Panc1 (cell line): Measurements from ENCODE around the gene APOBEC2. TPM values are rescaled to one million over a fixed set of nuclear protein-coding genes. Genes with fewer than 3 reads are reported as not detected.

Experiments used
- ATAC-seq: fragments of 200-7000 bp; cut with Tn5 transposase; 2 replicates; pipeline ENCODE4 v1.9.1; 2020; ENCODE audit warnings: mild to moderate bottlenecking, moderate library complexity
- BruUV-seq: library from RNA; stranded (reverse); fragments of 400-500 nt; replicated peaks from 2 replicates; lab custom pipeline; 2021; lab: Mats Ljungman, UMichigan
- CTCF ChIA-PET: fragments of 300-600 bp; sonication (Branson Sonifier 250); formaldehyde crosslinking; loops from one replicate; lab custom pipeline; 2022; ENCODE audit warnings: antibody characterized with exemption; lab: Charles Lee
- POLR2A ChIA-PET: fragments of 300-600 bp; sonication (Branson Sonifier 250); formaldehyde crosslinking; loops from one replicate; lab custom pipeline; 2022; ENCODE audit warnings: antibody characterized with exemption; lab: Charles Lee
- DNase-seq: peaks from one replicate; pipeline ENCODE4 v3.0.0-alpha.2; 2010; ENCODE audit warnings: low read depth, low spot score
- H3K27ac ChIP-seq: 2 replicates; pipeline ENCODE4 v1.5.1; 2011; ENCODE audit warnings: mild to moderate bottlenecking, low read length, inconsistent platforms
- H3K27me3 ChIP-seq: fragments of 200-500 bp; sonication (Bioruptor generic); 2 replicates; pipeline ENCODE4 v1.6.0; 2014; ENCODE audit warnings: low read length, inconsistent platforms; ENCODE audit not compliant: control insufficient read depth, insufficient read depth
- H3K36me3 ChIP-seq: fragments of 200-500 bp; sonication (Bioruptor generic); 2 replicates; pipeline ENCODE4 v1.5.1; 2014; ENCODE audit warnings: inconsistent platforms, mild to moderate bottlenecking, low read length, moderate library complexity; ENCODE audit not compliant: control insufficient read depth, insufficient read depth
- H3K4me1 ChIP-seq: 2 replicates; pipeline ENCODE4 v1.5.1; 2011; ENCODE audit warnings: inconsistent platforms, mild to moderate bottlenecking, low read length, moderate library complexity; ENCODE audit not compliant: control insufficient read depth, insufficient read depth
- H3K4me3 ChIP-seq, 2 experiments: 2 replicates each; pipeline ENCODE4 v1.5.1; 2011 to 2012; ENCODE audit warnings: low read depth in 2 of 2, low read length in 2 of 2, mild to moderate bottlenecking in 2 of 2, inconsistent platforms in 1 of 2, moderate library complexity in 1 of 2
- H3K9me3 ChIP-seq: fragments of 200-500 bp; sonication (Bioruptor generic); 2 replicates; pipeline ENCODE4 v1.5.1; 2014; ENCODE audit warnings: low read depth, mild to moderate bottlenecking, inconsistent platforms, low read length, moderate library complexity; ENCODE audit not compliant: control insufficient read depth, insufficient read depth
- CTCF ChIP-seq: fragments of 450-650 bp; IDR thresholded peaks from 2 replicates; pipeline ENCODE4 v1.5.1; 2017; ENCODE audit warnings: mild to moderate bottlenecking
- POLR2AphosphoS5 ChIP-seq: IDR thresholded peaks from 2 replicates; pipeline ENCODE4 v1.6.1; 2012; ENCODE audit warnings: mild to moderate bottlenecking, low read depth, low read length, moderate library complexity
- REST ChIP-seq, 2 experiments: IDR thresholded peaks; 2 replicates each; pipeline ENCODE4 v1.6.1; 2011 to 2012; ENCODE audit warnings: low read depth in 2 of 2, control low read depth in 1 of 2, low read length in 1 of 2, mild to moderate bottlenecking in 1 of 2, moderate library complexity in 1 of 2; ENCODE audit not compliant: insufficient read depth in 1 of 2
- SIN3A ChIP-seq: IDR thresholded peaks from 2 replicates; pipeline ENCODE4 v1.6.1; 2012; ENCODE audit warnings: low read depth, mild to moderate bottlenecking, low read length, moderate library complexity, borderline replicate concordance; ENCODE audit not compliant: insufficient read depth
- TCF7L2 ChIP-seq: IDR thresholded peaks from 2 replicates; pipeline ENCODE4 v1.6.1; 2011; ENCODE audit warnings: mild to moderate bottlenecking, low read depth, low read length, inconsistent platforms
- in situ Hi-C: cut with HindIII; loops from 2 replicates; pipeline ENCODE4 v1.10.0; 2016; ENCODE audit warnings: low sequenced_read_pairs, low pct_unique_long_range_greater_than_20kb
- intact Hi-C: fragments of 100-400 bp; cut with micrococcal nuclease; formaldehyde crosslinking; loops from one replicate; pipeline ENCODE4 v1.10.0; 2022; ENCODE audit not compliant: unreplicated experiment
- total RNA-seq: library from RNA; stranded (reverse); gene quantifications from one replicate; pipeline ENCODE4 v1.2.1, GENCODE V29; 2021; ENCODE audit not compliant: unreplicated experiment

Gene APOBEC2
- total RNA-seq, 1 experiment from 2014 or later, result not detected

GRCh38 chr6:41036186-41036585 lies 16.8 kb upstream of the APOBEC2 start:
- no peak for ATAC-seq
- POLR2A ChIA-PET, result interaction anchor here (0.7 kb wide), 1 partner anchor 135 kb away, joined by 3 read pairs; no protein-coding TSS in a partner anchor

DNA sequence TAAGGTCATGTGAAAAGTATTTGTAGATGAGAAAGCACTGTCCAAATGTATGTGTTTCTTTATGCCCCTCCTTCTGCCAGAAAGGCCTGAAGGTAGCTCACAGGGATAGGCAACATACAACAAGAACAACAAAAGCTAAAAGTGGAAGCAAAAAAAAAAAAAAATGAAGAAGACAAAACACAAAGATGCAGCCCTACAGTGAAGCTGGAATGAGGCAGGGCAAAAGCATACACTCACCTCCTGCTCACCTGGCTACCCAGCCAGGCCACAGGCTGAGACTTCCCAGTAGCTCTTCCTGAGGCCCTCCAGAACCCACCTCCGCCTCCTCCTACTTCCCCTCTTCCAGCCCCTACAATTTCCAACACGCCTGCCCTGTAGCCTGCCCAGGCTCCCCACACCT lies 16.4 kb upstream of the APOBEC2 start:
- in situ Hi-C loops (no loop called here), intact Hi-C loops (no loop called here)
- ATAC-seq, result no peak
- no TSS peak for BruUV-seq
- ChIA-PET POLR2A (interaction anchor here (0.7 kb wide), 1 partner anchor 135 kb away, joined by 3 read pairs; no protein-coding TSS in a partner anchor), CTCF (interaction anchor here (0.6 kb wide), 1 partner anchor 242 kb away, joined by 4 read pairs; no protein-coding TSS in a partner anchor)
- no peak for DNase-seq
- Histone ChIP-seq H3K27me3 (no peaks in the 10 kb centered on the region; the same call in 1 of the 2 replicates), H3K9me3 (no peaks in the 10 kb centered on the region), H3K4me3 (no peak overlapping the region), H3K4me1 (0 out of 2 replicates have a peak, but pooled peaks cover 5% of the 10 kb centered on the region), H3K36me3 (no peaks in the 10 kb centered on the region), H3K27ac (no peak overlapping the region)
- TF ChIP-seq REST (IDR thresholded peaks at IDR 0.05; ENCODE audit: insufficient read depth in 1 of 2, low read depth in 2 of 2, low read length in 1 of 2) (no peak), CTCF (no peak), TCF7L2 (no peak), SIN3A (no peak), POLR2AphosphoS5 (no peak)

More at GRCh38 chr6:41036186-41036585, 16.8 kb upstream of the APOBEC2 start:
- Histone ChIP-seq H3K4me3 (no peak overlapping the region), H3K4me1 (0 out of 2 replicates have a peak, but pooled peaks cover 5% of the 10 kb centered on the region), H3K27ac (no peak overlapping the region), H3K36me3 (no peaks in the 10 kb centered on the region), H3K9me3 (no peaks in the 10 kb centered on the region), H3K27me3 (no peaks in the 10 kb centered on the region; the same call in 1 of the 2 replicates)
- intact Hi-C loops, result no loop called here
- TF ChIP-seq SIN3A, result no peak
- TF ChIP-seq REST (IDR thresholded peaks at IDR 0.05; ENCODE audit: insufficient read depth in 1 of 2, low read depth in 2 of 2, low read length in 1 of 2), result no peak
- TF ChIP-seq TCF7L2, result no peak
- TF ChIP-seq CTCF, result no peak
- TF ChIP-seq POLR2AphosphoS5, result no peak
- in situ Hi-C loops, result no loop called here
- no TSS peak for BruUV-seq
- no peak for DNase-seq
- CTCF ChIA-PET, result no interaction called here
